ENCODE results near the gene EPHA3.

GRCh38 chr3:89234620-89235019, 127.2 kb downstream of the EPHA3 start:
- TF ChIP-seq CTCF (IDR thresholded peaks at IDR 0.05) (no peak), POLR2A (IDR thresholded peaks at IDR 0.05) (no peak)

All from body of pancreas (tissue), 4 donors.